ENCODE results near the gene EIF3F. TPM values are rescaled to one million over a fixed set of nuclear protein-coding genes. Genes with fewer than 3 reads are reported as not detected.

Gene EIF3F
- total RNA-seq, 2 experiments from 2014 or later, result 212 to 222 TPM

DNA sequence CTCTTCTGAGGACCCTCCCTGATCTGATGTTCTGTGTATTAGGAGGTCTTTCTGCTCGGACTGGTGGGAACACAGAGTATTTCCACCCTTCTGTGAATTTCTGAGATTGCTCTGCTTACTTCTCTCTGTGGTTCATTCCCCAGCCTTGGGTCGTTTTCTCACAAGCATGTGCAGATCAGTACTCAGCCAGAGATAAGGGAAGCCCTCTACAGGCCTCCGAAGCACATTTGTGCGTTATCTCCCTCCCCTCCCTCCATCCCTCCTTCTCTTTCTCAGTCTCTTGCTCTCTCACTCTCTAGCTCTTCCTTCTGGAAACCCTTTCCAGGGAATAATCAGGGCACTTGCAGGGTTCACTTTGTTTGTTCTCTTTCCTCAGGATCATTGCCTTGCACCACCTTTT lies 58.7 kb downstream of the EIF3F start:
- CTCF ChIA-PET, result no interaction called here
- POLR2A ChIA-PET, result no interaction called here
- no peak overlapping the region for H3K27ac Mint-ChIP-seq

DNA sequence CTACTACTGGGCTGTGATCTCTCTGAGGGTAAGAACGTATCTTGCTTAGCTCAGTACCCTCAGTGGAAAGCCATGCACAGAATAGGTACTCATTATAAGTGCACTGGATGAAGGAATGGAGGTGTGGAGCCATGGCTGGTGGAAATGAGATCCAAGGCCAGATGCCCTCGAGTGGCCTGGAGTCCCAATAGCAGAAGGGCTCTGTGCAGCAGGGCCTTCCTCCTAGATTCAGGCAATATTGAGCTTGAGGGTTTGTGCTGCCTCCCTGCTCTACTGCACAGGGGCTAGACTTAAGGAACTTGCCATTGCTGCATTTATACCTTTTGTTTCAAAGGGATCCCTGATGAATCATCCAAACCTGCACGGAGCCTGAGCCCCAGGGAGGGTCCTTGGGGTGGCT lies 60.2 kb downstream of the EIF3F start:
- Mint-ChIP-seq H3K4me1 (ENCODE audit: low read depth) (no peaks in the 10 kb centered on the region), H3K36me3 (ENCODE audit: low read depth) (no peaks in the 10 kb centered on the region), H3K27ac (no peak overlapping the region), H3K4me3 (no peak overlapping the region), H3K9me3 (ENCODE audit: insufficient read depth) (no peaks in the 10 kb centered on the region), H3K27me3 (ENCODE audit: low read depth) (peaks cover 33% of the 10 kb centered on the region)
- POLR2A ChIA-PET, result no interaction called here
- DNase-seq (no peak), ATAC-seq (no peak)
- CTCF ChIA-PET, result interaction anchor here (1.1 to 2.7 kb wide), 2 partner anchors 14 to 52 kb away, joined by 3 to 8 read pairs; no protein-coding TSS in a partner anchor

More for the DNA sequence above, 58.7 kb downstream of the EIF3F start:
- H3K9me3 Mint-ChIP-seq (ENCODE audit: insufficient read depth), result no peaks in the 10 kb centered on the region
- H3K4me1 Mint-ChIP-seq (ENCODE audit: low read depth), result no peaks in the 10 kb centered on the region
- H3K36me3 Mint-ChIP-seq (ENCODE audit: low read depth), result no peaks in the 10 kb centered on the region
- ATAC-seq (no peak), DNase-seq (no peak)
- no peak overlapping the region for H3K4me3 Mint-ChIP-seq
- H3K27me3 Mint-ChIP-seq (ENCODE audit: low read depth), result peaks cover 31% of the 10 kb centered on the region

- DNase-seq, result peak; percentile 9
- H3K27ac Mint-ChIP-seq, result no peak overlapping the region
- CTCF ChIA-PET, result interaction anchor here (2.7 kb wide), 1 partner anchor 50 kb away, joined by 8 read pairs; no protein-coding TSS in a partner anchor
- no peak for ATAC-seq
- H3K4me3 Mint-ChIP-seq, result no peak overlapping the region
- no peaks in the 10 kb centered on the region for H3K36me3 Mint-ChIP-seq (ENCODE audit: low read depth)
- POLR2A ChIA-PET, result no interaction called here
- H3K9me3 Mint-ChIP-seq (ENCODE audit: insufficient read depth), result no peaks in the 10 kb centered on the region
- H3K27me3 Mint-ChIP-seq (ENCODE audit: low read depth), result peaks cover 28% of the 10 kb centered on the region
- no peaks in the 10 kb centered on the region for H3K4me1 Mint-ChIP-seq (ENCODE audit: low read depth)
These were observed 61.9 kb downstream of the EIF3F start for GRCh38 chr11:8049084-8049483.

Other genes with a start within 250 kb of the EIF3F start
- gene OR5P2, start 190.4 kb upstream of the EIF3F start, total RNA-seq, result not detected
- not detected for gene OR5P3, start 156.5 kb upstream of the EIF3F start, total RNA-seq
- not detected for gene OR10A6, start 56.1 kb upstream of the EIF3F start, total RNA-seq
- gene OR10A3, start 45.6 kb upstream of the EIF3F start, total RNA-seq, result not detected
- gene NLRP10, start 21.9 kb upstream of the EIF3F start, total RNA-seq, result not detected
- not detected for gene TUB, start 93.9 kb downstream of the EIF3F start, total RNA-seq
- gene RIC3, start 181.7 kb downstream of the EIF3F start, total RNA-seq, result 1 to 10 TPM; 7.8 to 9.4 TPM

Measured in activated CD8-positive, alpha-beta T cell treated with anti-CD3 and anti-CD28 coated beads, Interleukin-2, amount 10 ng/mL, durations not matched to agents 7 days and 5 days (primary cell).